ENCODE data around the gene CAPN5.

- TF ChIP-seq CTCF (conservative IDR thresholded peaks at IDR 0.05 in 1 of 2, IDR thresholded peaks at IDR 0.05 in 1 of 2; ENCODE audit: low read depth in 1 of 2, low read length in 2 of 2) = no peak
- TF ChIP-seq EZH2 (IDR thresholded peaks at IDR 0.05; ENCODE audit: low read length, missing control alignments) = no peak
These were observed 98.3 kb downstream of the CAPN5 start for GRCh38 chr11:77165066-77165465.

Measured in fibroblast of lung (primary cell).